CD4-positive, alpha-beta T cell treated with Interleukin-10 for 1 hour (primary cell): Measurements from ENCODE around the gene ZMIZ1.

Source experiments
- DNase-seq: peaks from one replicate; pipeline ENCODE4 v3.0.0-alpha.2; 2020

ZMIZ1 gene

DNA sequence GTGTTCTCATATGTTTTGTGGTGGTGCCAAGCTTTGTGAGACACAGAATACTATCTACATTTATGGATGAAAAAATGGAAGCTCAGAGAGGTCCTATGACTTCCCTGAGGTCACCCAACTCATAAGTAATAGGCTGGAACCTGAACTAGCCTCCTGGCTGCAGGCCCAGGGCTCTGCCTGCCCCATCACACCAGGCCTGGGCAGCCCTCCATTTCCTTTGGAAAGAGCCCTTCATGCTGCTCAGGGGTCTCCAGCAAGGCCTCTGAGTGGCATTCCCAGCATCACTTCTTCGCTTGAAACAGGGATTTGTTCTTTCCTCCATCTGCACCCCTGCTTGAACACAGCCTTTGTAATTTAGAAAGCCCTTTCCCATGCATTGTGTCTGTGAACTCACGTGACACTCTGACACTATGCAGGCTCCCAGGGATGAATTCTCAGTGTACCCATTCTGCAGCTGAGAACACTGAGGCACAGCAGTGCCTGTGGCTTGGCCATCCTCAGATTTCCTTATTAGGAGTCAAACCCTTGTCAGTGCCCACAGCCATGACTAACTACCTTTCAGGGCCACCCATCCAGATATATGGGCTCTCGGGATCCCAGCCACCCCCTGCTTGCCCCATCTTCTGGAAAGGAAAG, 150.7 kb downstream of the ZMIZ1 start:
- no peak for DNase-seq

DNA sequence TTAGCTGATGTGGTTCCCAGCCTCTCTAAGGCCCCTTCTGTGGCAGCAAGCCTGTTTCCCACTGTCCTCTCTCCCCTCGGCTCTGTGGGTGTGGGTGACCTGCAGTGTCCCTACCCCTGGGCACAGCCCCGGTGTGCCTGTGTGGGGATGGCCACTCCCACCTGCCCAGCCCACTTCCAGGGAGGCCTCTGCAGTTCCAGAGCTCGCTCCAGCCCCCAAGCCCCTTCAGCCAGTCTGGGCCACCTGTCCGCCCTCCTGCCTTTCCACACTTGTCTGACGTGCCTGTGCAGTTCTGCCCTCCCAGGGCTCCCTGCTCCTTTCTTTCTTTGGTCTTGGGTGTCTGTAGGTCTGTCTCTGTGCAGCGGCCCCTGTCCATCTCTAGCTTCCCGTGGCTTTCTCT, 151.5 kb downstream of the ZMIZ1 start:
- no peak for DNase-seq

DNA sequence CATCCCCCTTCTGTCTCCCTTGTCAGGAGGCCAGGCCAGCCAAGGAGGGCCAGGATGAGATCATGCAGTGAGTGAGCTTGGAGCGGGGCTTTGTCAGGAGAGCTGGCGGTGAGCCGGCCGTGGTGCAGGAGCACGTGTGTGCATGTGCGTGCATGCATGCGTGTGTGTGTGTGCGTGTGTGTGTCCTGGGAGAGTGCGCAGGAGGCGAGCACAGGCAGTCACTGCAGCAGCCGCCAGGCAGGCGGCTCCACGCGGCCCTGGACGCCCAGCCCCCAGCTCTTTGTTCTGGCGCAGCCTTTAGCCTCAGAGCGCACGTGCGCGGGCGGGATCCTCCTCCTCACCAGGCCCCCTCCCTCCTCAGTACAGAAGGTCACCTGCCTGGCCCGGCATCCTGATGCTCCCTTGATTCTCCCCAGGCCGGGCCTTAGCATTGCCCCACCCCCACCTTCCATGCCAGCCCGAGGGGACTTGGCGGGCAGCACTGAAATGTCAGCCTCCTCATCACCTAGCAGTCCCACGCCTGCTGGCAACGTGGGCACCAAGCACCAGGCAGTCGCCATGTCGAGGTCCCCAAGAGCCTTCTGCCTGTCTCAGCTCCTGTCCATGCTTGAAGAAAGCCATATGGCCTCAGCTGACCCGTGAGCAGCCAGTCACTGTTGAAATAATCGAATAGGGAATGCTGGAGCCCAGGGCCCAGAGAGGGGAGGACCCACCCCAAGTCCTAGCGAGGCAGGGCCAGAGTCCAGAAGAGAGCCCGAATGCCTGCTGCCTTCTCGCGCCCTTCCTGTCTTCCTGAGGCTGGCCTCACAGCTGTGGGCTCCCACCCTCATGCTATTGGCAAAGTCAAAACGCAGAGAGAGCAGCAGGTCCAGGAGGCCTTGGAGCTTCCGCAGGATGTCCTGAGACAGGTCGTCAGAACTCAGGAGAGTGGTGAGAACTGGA, 152.6 kb downstream of the ZMIZ1 start:
- DNase-seq = no peak

DNA sequence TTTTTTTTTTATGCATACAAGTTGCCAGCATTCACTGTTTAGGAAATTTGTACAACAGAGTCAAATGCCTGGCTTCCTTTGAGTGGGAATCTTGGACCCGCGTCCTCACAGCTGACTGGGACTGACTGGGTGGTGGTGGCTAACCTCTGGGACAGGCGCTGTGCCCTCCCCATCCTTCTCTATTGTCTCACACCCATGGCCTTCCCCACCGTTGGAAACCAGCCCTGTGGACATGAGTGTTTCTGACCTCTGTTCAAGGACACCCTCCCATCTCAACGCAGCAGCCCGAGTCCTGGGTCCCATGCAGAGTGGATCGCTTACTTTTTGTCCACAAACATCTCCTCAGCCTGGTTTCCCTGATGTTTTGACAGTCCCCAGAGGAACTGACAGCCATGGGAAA, 153.4 kb downstream of the ZMIZ1 start:
- no peak for DNase-seq

DNA sequence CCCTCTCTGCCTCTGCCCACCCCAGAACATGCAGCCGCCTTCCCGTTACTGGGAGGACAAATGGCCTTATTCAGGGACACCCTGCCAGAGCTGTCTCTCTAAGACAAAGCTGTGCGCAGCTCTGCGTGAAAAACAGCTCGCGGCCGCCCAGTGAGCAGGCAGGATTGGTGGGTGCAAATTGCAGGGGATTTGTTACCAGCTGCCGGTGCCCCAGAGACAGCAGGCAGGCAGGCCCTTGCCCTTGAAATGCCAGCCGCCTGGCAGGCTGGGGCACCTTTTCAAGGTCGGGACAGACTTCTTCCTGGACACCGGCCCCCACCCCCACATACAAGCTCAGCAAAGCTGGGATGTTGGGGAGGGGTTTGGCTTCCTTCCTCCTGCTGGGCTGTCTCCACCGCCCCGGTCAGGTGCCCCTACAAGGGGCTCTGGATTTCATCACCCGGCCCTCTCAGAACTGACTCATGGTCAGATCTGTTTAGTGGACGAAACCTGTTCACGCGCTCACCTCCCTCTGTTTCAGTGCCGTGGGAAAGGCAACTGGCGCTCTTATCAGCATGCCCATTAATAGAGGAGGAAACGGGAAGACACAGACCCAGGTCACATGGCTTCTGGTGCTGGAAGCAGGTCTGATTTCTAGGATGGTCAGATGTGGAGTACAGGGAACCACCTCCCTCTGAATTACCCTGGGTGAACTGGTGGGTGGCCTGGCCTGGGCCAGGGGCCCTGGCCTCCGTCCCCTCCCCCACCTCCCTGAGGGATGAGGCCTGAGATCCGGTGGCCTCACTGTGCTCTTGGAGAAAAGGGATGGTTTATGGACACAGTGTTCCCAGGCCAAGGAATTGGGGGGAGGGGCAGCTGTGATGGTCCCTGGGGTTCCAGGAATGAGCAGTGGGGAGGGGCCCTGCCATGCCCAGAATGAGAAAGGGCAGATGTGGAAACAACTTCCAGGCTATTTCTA, 154.6 kb downstream of the ZMIZ1 start:
- no peak for DNase-seq

DNA sequence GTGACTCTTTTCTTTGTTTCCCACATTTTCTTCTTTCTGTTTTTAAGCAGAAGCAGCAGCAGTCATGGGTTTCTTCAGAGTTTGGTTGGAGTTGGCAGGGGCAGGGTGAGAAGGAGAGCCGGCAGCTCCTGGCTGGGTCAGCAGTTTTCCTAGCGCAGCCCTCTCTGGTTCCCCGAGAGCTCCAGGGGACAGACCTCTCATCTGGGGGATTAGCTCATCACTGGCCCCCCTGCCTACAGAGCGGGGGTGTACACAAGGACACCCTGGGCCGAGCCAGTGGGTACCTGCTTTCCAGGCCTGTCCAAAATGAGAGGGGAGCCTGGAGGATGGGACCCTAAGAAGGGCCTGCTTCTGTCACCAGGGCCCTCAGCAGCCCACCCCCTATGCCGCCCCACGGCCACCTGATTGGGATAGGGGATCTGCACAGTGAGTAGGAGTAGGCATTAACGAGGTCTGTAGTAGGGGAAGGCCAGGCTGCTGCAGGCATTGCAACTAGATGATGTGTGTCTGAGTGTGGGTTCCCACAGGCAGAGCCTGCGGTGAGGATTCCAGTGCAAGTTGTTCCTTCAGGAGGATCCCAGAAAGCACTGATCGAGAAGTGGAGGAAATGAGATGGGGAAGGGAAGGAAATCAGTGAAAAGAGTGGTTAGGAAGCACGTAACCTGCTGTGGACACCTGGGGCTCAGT, 155.6 kb downstream of the ZMIZ1 start:
- DNase-seq = no peak

DNA sequence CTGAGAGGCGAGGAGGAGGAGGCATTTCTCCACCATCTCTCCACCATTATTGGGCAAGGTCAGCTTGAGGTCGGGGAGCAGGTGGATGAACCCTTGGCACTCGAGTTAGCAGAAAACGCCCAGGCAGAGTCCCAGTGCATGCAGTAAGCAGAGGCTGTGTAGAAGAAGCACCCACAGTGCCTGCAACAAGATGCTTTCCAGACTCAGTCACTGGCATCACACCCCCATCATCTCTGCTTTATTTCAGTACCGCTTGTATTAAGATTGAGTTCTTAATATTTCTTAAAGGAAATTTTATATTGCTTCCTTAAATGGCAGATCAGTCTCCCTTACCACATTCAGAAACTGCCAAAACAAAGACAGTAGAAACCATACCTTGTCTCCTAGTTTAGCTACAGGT, 156.2 kb downstream of the ZMIZ1 start:
- DNase-seq = no peak

DNA sequence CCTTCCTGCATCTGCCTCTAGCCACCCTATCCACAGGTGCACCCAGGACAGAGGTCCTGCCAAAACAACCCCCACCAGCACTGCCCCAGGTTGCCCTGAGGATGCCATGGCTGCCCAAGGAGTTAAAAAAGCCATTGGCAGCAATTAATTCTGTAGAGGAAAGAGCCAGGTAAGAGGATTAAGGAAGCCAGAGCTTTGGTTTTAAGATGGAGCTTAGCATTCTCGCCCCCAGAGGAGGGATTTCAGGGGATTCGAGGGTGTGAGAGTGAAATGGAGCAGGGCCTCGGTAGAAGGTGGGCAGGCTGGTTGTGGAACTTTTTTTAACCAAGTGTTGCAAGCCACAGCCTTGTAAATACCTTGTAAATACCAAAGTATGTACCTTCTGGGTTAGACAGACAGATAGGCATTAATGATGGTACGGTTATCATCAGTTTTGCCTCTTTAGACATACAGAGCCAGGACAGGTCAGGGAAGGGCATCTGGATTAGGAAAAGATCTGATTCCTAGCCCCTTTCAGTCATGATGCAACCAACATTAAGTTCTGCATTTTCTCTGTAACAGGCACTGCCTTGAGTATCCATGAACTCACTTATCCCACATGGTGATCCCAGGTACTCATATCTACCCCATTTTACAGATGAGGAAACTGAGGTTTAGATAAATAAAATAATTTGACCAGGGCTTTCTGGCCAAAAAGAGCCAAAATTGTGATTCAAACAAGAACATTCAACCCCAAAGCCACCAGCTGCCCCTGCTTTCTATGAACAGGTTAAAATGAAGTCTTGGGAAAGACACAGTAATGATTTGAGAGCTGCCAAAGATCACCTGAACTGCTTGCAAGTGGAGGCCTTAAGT, 157.9 kb downstream of the ZMIZ1 start:
- DNase-seq = no peak

DNA sequence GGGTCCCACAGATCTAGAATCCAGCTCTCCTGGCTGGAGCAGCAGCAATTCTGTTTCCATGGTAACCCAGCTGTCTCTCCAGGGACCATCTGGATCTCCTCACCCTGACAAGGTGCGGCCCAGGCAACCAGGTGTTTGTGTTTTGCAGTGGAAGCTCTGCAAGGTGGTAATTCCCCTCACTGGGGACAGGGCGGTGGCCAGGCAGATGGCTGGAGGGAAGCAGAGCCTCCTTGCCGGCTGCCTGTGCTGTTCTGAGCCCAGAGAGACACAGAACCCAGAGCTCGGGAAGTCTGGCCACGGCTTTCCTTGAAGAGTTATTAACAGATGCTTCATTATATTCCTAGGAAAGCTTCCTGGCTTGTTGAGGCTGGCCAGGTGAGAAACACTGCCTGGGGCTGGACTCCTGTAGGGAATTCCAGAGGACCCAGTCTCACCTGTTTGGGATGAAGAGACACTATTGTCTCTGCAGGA, 160.3 kb downstream of the ZMIZ1 start:
- no peak for DNase-seq

DNA sequence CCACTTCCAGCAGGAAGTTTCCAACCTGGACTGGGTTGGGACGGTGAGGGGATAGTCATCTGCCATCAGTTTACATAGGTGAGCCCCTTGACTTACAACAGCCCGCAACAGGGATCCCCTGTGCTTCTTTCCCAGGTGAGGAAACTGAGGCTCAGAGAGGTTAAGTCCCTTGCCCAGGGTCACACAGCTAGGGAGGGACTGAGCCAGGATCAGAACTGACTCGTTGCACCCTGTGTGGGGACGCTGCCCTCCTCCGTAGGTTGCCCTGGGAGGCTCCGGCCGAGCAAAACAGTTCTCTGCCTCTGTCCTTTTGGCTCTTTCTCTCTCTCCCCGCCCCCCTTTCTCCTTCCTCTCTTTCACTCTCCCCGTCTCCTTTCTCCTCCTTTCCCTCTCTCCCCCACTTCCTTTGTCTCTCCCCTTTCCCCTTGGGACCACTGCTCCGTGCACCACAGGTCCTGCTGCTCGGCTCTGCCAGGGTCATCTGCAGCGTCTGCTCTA, 161.1 kb downstream of the ZMIZ1 start:
- no peak for DNase-seq

DNA sequence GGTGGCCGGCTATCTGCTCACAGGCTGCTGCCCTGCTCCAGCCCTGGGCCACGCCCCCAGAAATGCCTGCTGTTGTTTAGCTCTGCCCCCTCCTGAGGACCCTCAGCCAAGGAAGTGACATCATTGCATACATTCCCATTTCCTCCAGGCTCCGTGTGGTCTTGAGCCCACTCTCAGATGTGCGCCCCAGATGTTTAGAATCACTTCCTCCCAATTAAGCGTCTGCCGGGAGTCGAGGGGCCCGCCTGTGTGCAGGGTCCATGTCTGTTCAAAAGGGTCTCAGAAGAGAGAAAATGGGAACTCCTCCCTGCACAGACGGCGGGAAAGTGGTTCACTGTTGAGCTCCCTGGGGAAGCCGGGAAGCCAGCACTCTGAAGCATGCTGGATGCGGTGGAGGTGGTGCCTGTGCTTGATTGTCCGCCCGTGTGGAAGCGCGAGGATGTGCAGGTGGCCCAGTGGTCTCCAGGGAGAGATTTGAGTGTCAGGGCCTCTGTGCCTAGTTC, 161.6 kb downstream of the ZMIZ1 start:
- no peak for DNase-seq

DNA sequence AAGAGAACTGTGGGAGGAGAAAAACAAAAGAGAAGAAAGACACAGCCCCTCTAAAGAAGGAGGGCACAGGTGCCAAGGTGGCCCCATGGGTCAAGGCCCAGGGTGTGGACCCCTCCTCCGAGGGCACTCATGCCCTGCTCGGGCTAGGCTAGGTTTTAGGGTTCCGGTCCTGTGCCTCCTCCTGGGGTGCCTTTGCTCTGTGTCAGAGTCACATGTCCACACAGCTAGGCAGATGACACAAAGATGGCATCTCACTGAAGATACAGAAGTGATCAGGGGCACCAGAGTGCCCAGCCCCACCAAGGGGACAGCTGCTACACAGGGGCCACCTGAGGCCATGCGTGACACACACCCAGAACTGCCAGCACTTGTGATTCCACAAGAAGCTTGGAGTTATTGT, 162.1 kb downstream of the ZMIZ1 start:
- no peak for DNase-seq

DNA sequence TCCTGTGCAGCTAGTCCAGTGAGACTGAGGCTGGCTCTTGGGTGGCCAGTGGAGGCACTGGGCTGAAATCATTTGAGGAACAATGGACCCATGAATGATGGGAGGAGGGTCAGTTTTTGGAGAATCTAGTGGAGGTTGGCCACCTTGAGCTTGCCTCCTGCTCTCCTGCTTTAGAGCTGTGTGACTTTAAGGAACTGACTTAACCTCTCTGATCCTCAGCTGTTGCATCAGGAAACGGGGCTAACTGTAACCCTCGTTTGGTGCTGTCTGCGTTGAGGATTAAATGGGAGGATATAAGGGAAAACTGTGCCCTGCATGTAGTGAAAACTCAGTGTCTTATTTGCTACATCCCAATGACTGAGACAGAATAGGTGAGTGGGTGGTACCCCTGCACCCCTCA, 163.1 kb downstream of the ZMIZ1 start:
- no peak for DNase-seq

DNA sequence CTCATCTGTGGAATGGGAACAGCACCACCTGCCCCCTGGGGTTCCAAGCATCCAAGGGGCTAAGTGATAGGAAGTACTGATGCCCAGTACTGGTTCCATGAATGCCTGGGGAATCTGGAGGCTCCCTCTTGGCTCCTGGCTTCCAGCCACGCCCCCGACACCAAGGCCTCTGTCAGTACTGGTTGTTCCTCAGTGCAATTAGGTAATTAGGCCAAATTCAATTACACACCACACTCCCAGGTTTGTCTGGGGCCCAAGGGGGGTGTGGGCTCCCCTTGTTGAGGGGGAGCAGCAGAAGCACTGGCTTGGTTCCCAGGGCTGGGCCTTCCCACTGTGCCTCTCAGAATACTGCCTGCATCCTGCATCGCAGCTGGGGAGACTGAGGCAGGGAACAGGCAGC, 164.1 kb downstream of the ZMIZ1 start:
- no peak for DNase-seq

DNA sequence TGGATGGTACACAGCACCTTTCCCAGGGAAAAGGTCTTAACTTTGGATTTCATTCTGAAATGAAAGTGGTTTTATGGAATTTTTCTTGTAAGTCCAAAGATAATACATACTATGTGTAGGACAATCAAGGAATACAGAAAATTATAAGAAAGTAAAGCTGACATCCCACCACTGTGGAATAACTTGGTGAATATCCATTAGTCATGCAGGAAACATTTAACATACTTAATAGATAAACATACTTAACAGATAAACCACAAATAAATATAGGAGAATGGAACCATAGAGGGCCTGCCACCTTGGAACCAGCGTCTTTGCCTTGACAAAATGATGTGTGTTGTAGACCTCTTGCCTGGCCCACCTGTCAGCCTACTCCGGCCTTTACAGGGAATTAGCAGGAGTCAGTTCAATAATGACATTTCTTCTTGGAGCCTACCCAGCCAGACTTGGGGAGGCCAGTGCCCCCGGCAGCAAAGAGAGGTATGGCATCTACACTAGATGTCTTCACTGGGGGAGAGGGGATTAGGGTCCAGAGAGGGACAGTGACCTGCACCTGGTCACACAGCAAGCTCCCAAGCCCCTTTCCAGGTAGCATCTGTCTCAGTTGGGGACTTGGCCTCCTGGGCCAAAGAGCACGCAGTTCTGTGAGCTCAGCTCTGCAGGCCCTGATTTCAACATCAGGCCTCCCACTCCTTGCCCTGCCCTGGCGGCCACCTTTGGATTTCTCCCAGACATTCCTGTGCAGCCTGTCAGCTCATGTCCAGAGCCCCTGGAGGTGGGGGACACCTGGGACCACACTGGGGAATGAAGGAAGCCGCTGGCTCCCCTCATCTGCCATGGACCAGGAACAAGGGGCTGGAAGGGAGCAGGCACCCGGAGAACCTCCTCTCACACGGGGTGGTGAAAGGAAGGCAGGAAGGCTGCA, 165.9 kb downstream of the ZMIZ1 start:
- DNase-seq = no peak

DNA sequence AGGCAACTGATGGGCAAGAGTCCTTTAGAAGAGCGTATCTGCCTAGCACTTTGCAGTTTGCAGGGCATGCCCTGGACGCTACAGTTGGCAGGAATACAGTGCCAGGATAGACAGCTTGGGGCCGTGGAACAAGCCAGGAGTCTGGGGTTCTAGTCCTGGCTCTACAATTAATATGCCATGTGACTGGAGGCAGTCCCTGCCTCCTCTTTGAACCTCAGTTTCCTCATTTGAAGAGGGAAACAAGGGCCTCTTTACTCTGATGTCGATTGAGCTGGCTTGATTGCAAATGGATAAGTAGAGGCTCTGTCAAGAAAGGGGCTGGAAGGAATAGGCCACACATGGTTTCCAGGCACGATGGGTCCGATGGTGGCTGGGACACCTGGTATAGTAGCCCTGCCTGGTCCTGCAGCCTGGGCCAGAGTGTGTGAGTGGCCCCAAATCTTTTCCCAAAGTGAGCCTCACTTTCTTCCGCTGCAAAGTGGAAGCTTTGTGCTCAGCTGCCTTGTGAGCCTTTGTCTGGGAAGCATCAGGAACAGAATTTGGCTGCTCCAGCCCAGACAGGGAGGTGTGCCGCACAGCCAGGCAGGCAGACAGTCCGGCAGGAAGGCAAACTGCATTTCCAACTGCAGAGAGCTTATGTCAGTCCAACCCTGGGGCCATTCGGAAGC, 167.1 kb downstream of the ZMIZ1 start:
- DNase-seq = no peak

DNA sequence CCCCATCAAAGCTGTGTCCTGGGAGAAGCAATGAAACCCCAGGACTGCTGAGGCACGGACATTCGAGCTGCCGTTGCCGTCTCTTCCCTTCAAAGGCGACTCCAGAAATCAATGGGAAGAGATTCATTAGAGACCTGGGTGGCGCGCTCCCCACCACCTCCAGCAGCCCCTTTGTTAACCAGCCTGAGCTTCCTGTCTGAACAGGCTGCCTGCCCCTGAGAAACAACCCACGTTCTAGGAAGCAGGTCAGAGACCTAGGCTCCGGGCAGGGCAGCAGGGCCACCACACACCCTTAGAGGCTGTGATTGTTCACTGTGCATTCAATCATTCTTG, 167.6 kb downstream of the ZMIZ1 start:
- no peak for DNase-seq

DNA sequence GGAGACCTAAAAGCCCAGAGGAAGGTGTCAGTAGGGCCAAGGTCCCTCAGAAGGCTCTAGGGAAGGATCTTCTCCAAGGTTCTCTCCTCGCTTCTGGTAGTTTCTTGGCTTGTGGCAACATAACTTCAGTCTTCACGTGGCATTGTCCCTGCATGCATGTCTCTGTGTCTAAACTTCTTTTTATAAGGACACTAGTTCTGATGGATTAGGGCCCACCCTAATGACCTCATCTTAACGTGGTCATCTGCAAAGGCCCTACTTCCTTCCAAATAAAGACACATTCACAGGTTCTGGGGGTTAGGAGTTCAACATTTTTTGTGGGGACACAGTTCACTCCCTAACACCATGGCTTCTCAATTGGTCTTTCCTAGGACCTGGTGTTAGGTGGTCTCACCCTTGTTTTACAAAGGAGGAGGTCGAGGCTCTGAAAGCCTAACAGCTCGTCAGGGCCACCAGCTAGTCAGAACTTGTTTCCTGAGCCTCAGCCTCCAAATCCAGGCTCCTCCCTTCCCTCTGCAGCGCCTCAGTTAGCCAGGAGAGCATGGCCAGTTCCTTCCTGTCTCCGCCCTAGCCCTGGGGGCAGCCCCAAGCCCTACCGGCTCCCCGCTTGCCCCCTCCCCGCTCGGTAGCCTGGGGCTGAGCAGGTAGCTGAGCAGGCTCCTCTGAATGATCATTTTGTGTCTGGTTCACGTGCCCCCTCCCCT, 168.8 kb downstream of the ZMIZ1 start:
- no peak for DNase-seq

DNA sequence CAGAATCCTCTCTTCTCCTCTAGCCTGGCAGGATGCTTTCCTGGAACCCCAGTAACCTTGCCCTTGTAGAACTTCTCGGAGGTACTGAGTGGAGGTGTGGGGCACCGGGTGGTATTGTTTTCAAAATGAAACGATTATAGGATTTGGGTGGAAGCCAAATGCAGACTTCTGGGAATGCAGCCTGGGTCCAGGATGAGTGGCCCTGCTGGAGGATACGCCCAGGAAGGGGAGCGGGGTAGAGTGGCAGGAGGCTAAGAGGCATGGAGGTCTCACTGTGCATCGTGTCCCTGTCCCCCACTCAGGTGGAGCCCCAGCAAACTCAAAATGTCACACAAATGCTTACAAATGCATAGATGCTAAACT, 169.4 kb downstream of the ZMIZ1 start:
- no peak for DNase-seq
